ENCODE measurements around the gene PPIE. TPM values are rescaled to one million over a fixed set of nuclear protein-coding genes. Genes with fewer than 3 reads are reported as not detected.

The PPIE gene
- total RNA-seq, 1 experiment from 2014 or later = 62.8 TPM

DNA sequence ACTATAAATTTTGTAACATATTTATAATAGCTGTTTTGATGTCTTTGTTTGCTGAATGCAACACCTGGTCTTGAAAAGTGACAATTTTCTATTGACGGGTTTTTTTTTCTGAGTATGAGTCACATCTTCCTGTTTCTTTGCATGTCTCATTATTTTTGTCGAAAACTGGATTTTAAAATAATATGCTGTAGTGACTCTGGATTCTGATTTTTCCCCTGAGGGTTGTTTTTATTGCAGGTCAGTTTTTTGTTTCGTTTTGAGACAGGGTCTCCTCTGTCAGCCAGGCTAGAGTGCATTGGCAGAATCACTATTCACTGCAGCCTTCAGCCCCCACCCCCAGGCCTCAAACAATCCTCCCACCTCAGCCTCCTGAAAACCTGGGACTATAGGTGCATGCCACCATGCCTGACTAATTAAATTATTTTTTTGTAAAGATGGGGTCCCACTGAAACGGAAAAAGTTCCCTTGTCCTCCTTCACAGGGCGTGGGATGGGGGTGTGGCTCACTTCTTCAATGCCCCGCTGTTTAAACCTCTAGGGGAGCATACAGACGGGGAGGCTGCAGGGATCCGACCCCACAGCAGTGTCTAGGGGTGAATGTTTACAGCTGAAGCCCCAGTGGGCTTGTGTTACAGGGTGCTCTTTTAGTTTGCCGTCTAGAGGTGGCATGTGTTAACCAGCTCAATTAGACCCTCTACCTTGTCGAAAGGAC, 11.3 kb upstream of the PPIE start:
- Histone ChIP-seq H3K9me3 (ENCODE audit: low read depth, low read length, poor library complexity, severe bottlenecking) (no peaks in the 10 kb centered on the region), H3K27ac (ENCODE audit: low read depth, low read length, poor library complexity, severe bottlenecking) (no peak overlapping the region), H3K36me3 (ENCODE audit: insufficient read depth, low read length, poor library complexity, severe bottlenecking) (no peaks in the 10 kb centered on the region), H3K4me1 (ENCODE audit: insufficient read depth, low read length, poor library complexity, severe bottlenecking) (no peaks in the 10 kb centered on the region), H3K4me3 (ENCODE audit: low read depth, low read length, poor library complexity, severe bottlenecking) (no peak overlapping the region), H3K27me3 (replicated peaks; ENCODE audit: insufficient read depth, low read depth, low read length, poor library complexity) (peaks cover 69% of the 10 kb centered on the region)
- TF ChIP-seq EZH2 (IDR thresholded peaks at IDR 0.05; ENCODE audit: borderline replicate concordance, low read depth, low read length, poor library complexity, severe bottlenecking) = no peak
- TF ChIP-seq, protein P1, sequence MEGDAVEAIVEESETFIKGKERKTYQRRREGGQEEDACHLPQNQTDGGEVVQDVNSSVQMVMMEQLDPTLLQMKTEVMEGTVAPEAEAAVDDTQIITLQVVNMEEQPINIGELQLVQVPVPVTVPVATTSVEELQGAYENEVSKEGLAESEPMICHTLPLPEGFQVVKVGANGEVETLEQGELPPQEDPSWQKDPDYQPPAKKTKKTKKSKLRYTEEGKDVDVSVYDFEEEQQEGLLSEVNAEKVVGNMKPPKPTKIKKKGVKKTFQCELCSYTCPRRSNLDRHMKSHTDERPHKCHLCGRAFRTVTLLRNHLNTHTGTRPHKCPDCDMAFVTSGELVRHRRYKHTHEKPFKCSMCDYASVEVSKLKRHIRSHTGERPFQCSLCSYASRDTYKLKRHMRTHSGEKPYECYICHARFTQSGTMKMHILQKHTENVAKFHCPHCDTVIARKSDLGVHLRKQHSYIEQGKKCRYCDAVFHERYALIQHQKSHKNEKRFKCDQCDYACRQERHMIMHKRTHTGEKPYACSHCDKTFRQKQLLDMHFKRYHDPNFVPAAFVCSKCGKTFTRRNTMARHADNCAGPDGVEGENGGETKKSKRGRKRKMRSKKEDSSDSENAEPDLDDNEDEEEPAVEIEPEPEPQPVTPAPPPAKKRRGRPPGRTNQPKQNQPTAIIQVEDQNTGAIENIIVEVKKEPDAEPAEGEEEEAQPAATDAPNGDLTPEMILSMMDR (conservative IDR thresholded peaks at IDR 0.05; ENCODE audit: low read depth, low read length) = no peak
- POLR2A ChIA-PET (ENCODE audit: low non-redundant PET) = no interaction called here
- intact Hi-C loops (cut with micrococcal nuclease; ENCODE audit: unreplicated experiment) = no loop called here
- CTCF ChIA-PET = no interaction called here
- no peak for DNase-seq (ENCODE audit: low spot score)
- no TSS peak for BruUV-seq (replicated peaks)

DNA sequence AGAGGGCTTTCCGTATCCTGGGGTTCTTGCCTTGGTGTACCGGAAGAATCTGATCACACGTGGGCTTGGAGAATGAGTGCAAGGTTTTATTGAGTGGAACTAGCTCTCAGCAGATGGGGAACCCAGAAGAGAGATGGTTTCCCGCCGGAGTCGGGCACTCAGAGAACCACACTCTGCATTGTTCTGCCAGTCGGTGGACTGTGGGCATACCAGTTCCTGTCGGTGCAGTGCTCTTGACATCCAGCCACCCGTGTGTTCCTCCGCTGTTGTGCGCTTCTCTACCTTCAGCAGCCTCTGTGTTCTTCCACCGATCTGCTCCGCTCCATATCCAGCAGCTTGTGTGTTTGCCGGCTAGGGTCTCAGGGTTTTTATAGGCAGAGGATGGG, 10.8 kb upstream of the PPIE start:
- no peak for DNase-seq (ENCODE audit: low spot score)
- H3K27ac ChIP-seq (ENCODE audit: low read depth, low read length, poor library complexity, severe bottlenecking) = no peak overlapping the region
- TF ChIP-seq, protein P1 (conservative IDR thresholded peaks at IDR 0.05; ENCODE audit: low read depth, low read length) = no peak
- no peak for TF ChIP-seq EZH2 (IDR thresholded peaks at IDR 0.05; ENCODE audit: borderline replicate concordance, low read depth, low read length, poor library complexity, severe bottlenecking)
- H3K27me3 ChIP-seq (replicated peaks; ENCODE audit: insufficient read depth, low read depth, low read length, poor library complexity) = peaks cover 75% of the 10 kb centered on the region
- no peaks in the 10 kb centered on the region for H3K4me1 ChIP-seq (ENCODE audit: insufficient read depth, low read length, poor library complexity, severe bottlenecking)
- intact Hi-C loops (cut with micrococcal nuclease; ENCODE audit: unreplicated experiment) = no loop called here
- H3K4me3 ChIP-seq (ENCODE audit: low read depth, low read length, poor library complexity, severe bottlenecking) = no peak overlapping the region
- H3K36me3 ChIP-seq (ENCODE audit: insufficient read depth, low read length, poor library complexity, severe bottlenecking) = no peaks in the 10 kb centered on the region
- no peaks in the 10 kb centered on the region for H3K9me3 ChIP-seq (ENCODE audit: low read depth, low read length, poor library complexity, severe bottlenecking)
- CTCF ChIA-PET = no interaction called here
- POLR2A ChIA-PET (ENCODE audit: low non-redundant PET) = no interaction called here
- BruUV-seq (replicated peaks) = no TSS peak

DNA sequence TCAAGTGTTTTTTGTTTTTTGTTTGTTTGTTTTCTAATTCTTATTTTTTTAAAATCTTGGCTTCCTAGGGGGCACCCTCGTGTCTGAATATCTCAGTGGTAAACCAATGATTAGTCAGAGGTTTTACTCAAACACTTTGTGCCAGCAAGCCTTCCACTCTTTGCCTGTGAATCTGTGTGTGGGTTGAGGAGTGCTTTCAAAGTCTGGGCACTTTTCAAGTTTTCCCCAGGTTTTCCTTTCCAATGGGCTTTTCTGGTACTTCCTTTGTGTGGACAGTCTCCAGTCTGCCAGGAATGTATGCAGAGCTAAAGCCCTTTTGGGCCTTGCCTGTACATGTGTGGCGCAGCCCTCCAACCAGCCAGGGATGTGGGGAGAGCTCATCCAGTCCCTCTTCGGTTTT, 9.7 kb upstream of the PPIE start:
- no peak overlapping the region for H3K4me3 ChIP-seq (ENCODE audit: low read depth, low read length, poor library complexity, severe bottlenecking)
- H3K9me3 ChIP-seq (ENCODE audit: low read depth, low read length, poor library complexity, severe bottlenecking) = no peaks in the 10 kb centered on the region
- no peaks in the 10 kb centered on the region for H3K36me3 ChIP-seq (ENCODE audit: insufficient read depth, low read length, poor library complexity, severe bottlenecking)
- H3K27ac ChIP-seq (ENCODE audit: low read depth, low read length, poor library complexity, severe bottlenecking) = no peak overlapping the region
- peaks cover 74% of the 10 kb centered on the region for H3K27me3 ChIP-seq (replicated peaks; ENCODE audit: insufficient read depth, low read depth, low read length, poor library complexity)
- intact Hi-C loops (cut with micrococcal nuclease; ENCODE audit: unreplicated experiment) = no loop called here
- TF ChIP-seq EZH2 (IDR thresholded peaks at IDR 0.05; ENCODE audit: borderline replicate concordance, low read depth, low read length, poor library complexity, severe bottlenecking) = no peak
- TF ChIP-seq, protein P1 (conservative IDR thresholded peaks at IDR 0.05; ENCODE audit: low read depth, low read length) = no peak
- no peaks in the 10 kb centered on the region for H3K4me1 ChIP-seq (ENCODE audit: insufficient read depth, low read length, poor library complexity, severe bottlenecking)
- no TSS peak for BruUV-seq (replicated peaks)
- DNase-seq (ENCODE audit: low spot score) = no peak
- ChIA-PET POLR2A (ENCODE audit: low non-redundant PET) (no interaction called here), CTCF (no interaction called here)
